ENCODE measurements around the gene OTOA.

- no peak for TF ChIP-seq TEAD4 (IDR thresholded peaks at IDR 0.05)
- TF ChIP-seq, protein P1, sequence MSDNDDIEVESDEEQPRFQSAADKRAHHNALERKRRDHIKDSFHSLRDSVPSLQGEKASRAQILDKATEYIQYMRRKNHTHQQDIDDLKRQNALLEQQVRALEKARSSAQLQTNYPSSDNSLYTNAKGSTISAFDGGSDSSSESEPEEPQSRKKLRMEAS (IDR thresholded peaks at IDR 0.05): no peak
- no peak for TF ChIP-seq ZBTB7A (IDR thresholded peaks at IDR 0.05; ENCODE audit: low read depth)
- TF ChIP-seq TAF1 (IDR thresholded peaks at IDR 0.05; ENCODE audit: low read depth): no peak
- TF ChIP-seq CREB1 (IDR thresholded peaks at IDR 0.05; ENCODE audit: low read depth): no peak
- TF ChIP-seq REST (IDR thresholded peaks at IDR 0.05; ENCODE audit: low read depth): no peak
- TF ChIP-seq EP300 (IDR thresholded peaks at IDR 0.05; ENCODE audit: borderline replicate concordance): no peak
- no peak for TF ChIP-seq EGR1 (IDR thresholded peaks at IDR 0.05)
- TF ChIP-seq NFIC (IDR thresholded peaks at IDR 0.05): no peak
Measured at GRCh38 chr16:21683184-21683583, 19.4 kb downstream of the OTOA start.

Measured in Ishikawa (cell line).